Measurements from ENCODE around the gene NQO2. TPM values are rescaled to one million over a fixed set of nuclear protein-coding genes. Genes with fewer than 3 reads are reported as not detected.
A peak's percentile ranks its signal among the peaks of the same experiment; 100 is the strongest.

Gene NQO2
- total and polyA plus RNA-seq, 10 of the 15 experiments (the other 5 are each of a cell fraction or from before 2014, with no cell fraction given), result 0.55 to 2.6 (median 0.80) TPM

DNA sequence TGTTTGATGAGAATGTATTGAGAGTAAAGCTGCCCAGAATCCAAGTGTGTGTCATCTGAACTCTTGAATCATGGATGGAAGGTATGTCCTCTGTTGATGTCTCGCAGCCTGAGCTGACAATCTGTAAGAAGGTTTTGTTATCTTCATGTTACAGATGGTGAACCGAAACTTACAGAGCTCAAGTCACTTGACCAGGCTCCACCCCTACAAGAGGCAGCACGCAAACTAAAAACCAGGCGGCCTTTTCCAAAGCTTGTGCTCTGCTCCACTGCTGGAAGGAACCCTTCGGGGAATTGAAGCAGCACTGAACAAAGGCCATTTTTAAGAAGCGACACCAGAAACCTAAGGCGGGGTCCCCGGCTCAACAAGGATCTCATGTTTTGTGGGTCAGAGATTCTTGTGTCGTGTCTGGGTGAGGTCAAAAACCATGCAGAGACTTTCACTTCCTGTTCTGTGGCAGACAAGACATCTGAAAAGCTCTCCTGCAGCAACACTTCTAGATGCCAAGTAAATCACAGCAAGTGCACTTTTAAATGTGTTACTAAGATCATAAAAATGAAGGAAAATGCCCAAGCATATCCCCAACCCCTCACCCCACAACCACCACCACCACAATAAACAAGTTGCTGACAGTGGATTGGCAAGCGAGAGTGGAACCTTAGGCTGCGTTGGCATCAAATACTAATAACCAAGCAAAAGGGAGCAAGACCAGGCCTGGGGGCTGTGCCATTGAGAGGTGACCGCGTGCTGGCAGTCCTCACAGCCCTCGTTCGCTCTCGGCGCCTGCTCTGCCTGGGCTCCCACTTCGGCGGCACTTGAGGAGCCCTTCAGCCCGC, 27.3 kb downstream of the NQO2 start (continued):
- TF ChIP-seq, protein P1, sequence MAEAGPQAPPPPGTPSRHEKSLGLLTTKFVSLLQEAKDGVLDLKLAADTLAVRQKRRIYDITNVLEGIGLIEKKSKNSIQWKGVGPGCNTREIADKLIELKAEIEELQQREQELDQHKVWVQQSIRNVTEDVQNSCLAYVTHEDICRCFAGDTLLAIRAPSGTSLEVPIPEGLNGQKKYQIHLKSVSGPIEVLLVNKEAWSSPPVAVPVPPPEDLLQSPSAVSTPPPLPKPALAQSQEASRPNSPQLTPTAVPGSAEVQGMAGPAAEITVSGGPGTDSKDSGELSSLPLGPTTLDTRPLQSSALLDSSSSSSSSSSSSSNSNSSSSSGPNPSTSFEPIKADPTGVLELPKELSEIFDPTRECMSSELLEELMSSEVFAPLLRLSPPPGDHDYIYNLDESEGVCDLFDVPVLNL (IDR thresholded peaks at IDR 0.05; ENCODE audit: low read depth, low read length), result no peak
- TF ChIP-seq SMARCA5 (IDR thresholded peaks at IDR 0.05), result no peak
- peak; percentile 59; the same call in 1 of the 2 replicates for TF ChIP-seq TCF12 (IDR thresholded peaks at IDR 0.05; ENCODE audit: low read depth, low read length)
- TF ChIP-seq POLR2AphosphoS5 (IDR thresholded peaks at IDR 0.05; ENCODE audit: low read length), result no peak
- no peak for TF ChIP-seq CEBPB (IDR thresholded peaks at IDR 0.05; ENCODE audit: borderline replicate concordance in 1 of 2, low read depth in 2 of 2, low read length in 2 of 2)
- peak; percentile 74 for TF ChIP-seq CBFB (IDR thresholded peaks at IDR 0.05; ENCODE audit: low read depth)
- TF ChIP-seq ZNF384 (IDR thresholded peaks at IDR 0.05; ENCODE audit: borderline replicate concordance, low read depth, low read length), result no peak
- TF ChIP-seq, protein P2, sequence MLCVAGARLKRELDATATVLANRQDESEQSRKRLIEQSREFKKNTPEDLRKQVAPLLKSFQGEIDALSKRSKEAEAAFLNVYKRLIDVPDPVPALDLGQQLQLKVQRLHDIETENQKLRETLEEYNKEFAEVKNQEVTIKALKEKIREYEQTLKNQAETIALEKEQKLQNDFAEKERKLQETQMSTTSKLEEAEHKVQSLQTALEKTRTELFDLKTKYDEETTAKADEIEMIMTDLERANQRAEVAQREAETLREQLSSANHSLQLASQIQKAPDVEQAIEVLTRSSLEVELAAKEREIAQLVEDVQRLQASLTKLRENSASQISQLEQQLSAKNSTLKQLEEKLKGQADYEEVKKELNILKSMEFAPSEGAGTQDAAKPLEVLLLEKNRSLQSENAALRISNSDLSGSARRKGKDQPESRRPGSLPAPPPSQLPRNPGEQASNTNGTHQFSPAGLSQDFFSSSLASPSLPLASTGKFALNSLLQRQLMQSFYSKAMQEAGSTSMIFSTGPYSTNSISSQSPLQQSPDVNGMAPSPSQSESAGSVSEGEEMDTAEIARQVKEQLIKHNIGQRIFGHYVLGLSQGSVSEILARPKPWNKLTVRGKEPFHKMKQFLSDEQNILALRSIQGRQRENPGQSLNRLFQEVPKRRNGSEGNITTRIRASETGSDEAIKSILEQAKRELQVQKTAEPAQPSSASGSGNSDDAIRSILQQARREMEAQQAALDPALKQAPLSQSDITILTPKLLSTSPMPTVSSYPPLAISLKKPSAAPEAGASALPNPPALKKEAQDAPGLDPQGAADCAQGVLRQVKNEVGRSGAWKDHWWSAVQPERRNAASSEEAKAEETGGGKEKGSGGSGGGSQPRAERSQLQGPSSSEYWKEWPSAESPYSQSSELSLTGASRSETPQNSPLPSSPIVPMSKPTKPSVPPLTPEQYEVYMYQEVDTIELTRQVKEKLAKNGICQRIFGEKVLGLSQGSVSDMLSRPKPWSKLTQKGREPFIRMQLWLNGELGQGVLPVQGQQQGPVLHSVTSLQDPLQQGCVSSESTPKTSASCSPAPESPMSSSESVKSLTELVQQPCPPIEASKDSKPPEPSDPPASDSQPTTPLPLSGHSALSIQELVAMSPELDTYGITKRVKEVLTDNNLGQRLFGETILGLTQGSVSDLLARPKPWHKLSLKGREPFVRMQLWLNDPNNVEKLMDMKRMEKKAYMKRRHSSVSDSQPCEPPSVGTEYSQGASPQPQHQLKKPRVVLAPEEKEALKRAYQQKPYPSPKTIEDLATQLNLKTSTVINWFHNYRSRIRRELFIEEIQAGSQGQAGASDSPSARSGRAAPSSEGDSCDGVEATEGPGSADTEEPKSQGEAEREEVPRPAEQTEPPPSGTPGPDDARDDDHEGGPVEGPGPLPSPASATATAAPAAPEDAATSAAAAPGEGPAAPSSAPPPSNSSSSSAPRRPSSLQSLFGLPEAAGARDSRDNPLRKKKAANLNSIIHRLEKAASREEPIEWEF (IDR thresholded peaks at IDR 0.05; ENCODE audit: insufficient replicate concordance, low read depth, low read length), result no peak
- TF ChIP-seq, protein P3, sequence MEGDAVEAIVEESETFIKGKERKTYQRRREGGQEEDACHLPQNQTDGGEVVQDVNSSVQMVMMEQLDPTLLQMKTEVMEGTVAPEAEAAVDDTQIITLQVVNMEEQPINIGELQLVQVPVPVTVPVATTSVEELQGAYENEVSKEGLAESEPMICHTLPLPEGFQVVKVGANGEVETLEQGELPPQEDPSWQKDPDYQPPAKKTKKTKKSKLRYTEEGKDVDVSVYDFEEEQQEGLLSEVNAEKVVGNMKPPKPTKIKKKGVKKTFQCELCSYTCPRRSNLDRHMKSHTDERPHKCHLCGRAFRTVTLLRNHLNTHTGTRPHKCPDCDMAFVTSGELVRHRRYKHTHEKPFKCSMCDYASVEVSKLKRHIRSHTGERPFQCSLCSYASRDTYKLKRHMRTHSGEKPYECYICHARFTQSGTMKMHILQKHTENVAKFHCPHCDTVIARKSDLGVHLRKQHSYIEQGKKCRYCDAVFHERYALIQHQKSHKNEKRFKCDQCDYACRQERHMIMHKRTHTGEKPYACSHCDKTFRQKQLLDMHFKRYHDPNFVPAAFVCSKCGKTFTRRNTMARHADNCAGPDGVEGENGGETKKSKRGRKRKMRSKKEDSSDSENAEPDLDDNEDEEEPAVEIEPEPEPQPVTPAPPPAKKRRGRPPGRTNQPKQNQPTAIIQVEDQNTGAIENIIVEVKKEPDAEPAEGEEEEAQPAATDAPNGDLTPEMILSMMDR (IDR thresholded peaks at IDR 0.05 in 2 of 3, conservative IDR thresholded peaks at IDR 0.05 in 1 of 3; ENCODE audit: control insufficient read depth in 2 of 3, extremely low read depth in 1 of 3, insufficient read depth in 1 of 3, low read depth in 3 of 3, low read length in 3 of 3), result no peak
- TF ChIP-seq JUNB (IDR thresholded peaks at IDR 0.05), result peak; percentile 15; the same call in 1 of the 2 replicates
- TF ChIP-seq, protein P4, sequence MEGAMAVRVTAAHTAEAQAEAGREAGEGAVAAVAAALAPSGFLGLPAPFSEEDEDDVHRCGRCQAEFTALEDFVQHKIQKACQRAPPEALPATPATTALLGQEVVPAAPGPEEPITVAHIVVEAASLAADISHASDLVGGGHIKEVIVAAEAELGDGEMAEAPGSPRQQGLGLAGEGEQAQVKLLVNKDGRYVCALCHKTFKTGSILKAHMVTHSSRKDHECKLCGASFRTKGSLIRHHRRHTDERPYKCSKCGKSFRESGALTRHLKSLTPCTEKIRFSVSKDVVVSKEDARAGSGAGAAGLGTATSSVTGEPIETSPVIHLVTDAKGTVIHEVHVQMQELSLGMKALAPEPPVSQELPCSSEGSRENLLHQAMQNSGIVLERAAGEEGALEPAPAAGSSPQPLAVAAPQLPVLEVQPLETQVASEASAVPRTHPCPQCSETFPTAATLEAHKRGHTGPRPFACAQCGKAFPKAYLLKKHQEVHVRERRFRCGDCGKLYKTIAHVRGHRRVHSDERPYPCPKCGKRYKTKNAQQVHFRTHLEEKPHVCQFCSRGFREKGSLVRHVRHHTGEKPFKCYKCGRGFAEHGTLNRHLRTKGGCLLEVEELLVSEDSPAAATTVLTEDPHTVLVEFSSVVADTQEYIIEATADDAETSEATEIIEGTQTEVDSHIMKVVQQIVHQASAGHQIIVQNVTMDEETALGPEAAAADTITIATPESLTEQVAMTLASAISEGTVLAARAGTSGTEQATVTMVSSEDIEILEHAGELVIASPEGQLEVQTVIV (IDR thresholded peaks at IDR 0.05; ENCODE audit: borderline replicate concordance, partially characterized antibody), result no peak
- TF ChIP-seq NR2F1 (conservative IDR thresholded peaks at IDR 0.05), result peak; percentile 84
- no peak for TF ChIP-seq STAT3 (IDR thresholded peaks at IDR 0.05; ENCODE audit: low read depth, low read length)
- no peak for TF ChIP-seq GATAD2B (conservative IDR thresholded peaks at IDR 0.05; ENCODE audit: low read depth)
- no peak for TF ChIP-seq FOXK2 (IDR thresholded peaks at IDR 0.05)
- TF ChIP-seq SIX5 (IDR thresholded peaks at IDR 0.05; ENCODE audit: low read depth, low read length, severe bottlenecking), result no peak
- TF ChIP-seq NFIC (IDR thresholded peaks at IDR 0.05; ENCODE audit: low read depth, low read length), result peak; percentile 86
- 0 out of 2 replicates have a peak, but pooled peaks have one; percentile 33 for TF ChIP-seq EED (IDR thresholded peaks at IDR 0.05; ENCODE audit: low read depth)
- TF ChIP-seq NFYB (IDR thresholded peaks at IDR 0.05; ENCODE audit: insufficient read depth, low read depth, low read length), result no peak
